HG03354 (cell line): ENCODE results near the gene SERPINA10.
"Not testable (repeated sequence)": the region's sequence is repeated elsewhere in the genome, so short reads cannot be mapped to it uniquely, and the experiment has no call there.

Experiments used
- ATAC-seq: cut with Tn5 transposase; IDR thresholded peaks from one replicate; pipeline ENCODE4 v1.9.1; 2021; ENCODE audit warnings: mild to moderate bottlenecking; ENCODE audit not compliant: unreplicated experiment, poor library complexity, severe bottlenecking

The SERPINA10 gene

DNA sequence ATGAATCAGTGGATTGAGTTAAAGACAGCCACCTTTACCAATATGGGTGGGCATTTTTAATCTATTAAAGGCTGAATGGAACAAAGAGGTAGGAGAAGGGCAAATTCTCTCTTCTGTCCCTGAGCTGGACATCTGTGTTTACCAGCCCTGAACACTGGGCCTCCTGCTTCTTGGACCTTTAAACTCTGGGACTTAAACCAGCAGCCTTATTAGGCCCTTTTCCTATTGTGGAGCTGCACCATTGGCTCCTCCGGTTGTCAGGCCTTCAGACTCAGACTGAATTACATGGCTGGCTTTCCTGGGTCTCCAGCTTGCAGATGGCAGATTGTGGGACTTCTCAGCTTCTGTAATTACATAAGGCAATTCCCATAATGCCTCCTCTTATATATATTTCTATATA is 23.6 kb upstream of the SERPINA10 start:
- no peak for ATAC-seq

DNA sequence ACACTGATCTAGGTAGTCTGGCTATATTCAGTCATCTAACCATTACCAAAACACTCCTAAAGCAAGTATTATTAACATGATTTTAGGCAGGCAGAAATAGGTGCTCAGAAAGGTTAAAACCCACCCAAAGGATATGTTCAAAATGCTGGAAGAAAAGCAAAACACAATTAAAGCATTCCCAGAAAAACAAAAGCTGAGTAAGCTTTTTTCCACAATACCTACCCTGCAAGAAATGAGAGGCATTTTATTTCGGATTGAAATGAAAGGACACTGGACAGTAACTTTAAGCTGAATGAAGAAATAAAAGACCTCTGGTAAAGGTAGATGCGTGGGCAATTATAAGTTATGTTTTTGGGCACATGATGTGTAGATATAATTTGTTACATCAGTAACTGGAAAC is 21.8 kb upstream of the SERPINA10 start:
- no peak for ATAC-seq

DNA sequence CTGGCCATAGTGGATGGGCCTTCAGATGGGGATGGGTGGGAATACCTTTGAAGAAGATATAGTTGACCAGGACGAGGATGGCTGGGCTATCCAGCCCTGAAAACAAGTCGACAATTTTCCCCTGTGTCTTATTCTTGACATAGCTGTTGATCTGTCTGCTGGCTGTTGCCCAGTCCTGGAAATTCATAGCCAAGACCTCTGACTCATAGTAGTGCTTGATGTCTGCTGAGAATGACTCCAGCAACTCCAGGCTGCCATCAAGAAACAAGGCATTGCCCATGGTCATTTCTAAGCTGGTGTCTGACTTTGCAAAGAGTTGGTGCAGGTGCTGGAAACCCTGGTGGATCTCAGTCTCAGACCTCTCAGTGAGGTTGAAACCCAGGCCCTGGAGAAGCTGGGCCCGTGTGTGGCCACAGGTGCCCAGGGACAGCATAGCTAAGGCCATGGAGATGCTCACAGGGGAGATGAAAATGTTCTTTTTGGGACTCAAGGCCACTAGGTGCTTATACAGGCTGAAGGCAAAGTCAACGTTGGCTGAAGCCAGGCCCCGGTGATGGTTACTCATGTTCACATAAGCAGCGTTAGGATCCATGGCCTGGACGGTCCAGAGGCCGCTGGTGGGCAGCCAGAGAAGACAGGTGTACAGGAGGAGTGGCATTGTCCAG is 21.1 kb upstream of the SERPINA10 start:
- ATAC-seq = no peak

DNA sequence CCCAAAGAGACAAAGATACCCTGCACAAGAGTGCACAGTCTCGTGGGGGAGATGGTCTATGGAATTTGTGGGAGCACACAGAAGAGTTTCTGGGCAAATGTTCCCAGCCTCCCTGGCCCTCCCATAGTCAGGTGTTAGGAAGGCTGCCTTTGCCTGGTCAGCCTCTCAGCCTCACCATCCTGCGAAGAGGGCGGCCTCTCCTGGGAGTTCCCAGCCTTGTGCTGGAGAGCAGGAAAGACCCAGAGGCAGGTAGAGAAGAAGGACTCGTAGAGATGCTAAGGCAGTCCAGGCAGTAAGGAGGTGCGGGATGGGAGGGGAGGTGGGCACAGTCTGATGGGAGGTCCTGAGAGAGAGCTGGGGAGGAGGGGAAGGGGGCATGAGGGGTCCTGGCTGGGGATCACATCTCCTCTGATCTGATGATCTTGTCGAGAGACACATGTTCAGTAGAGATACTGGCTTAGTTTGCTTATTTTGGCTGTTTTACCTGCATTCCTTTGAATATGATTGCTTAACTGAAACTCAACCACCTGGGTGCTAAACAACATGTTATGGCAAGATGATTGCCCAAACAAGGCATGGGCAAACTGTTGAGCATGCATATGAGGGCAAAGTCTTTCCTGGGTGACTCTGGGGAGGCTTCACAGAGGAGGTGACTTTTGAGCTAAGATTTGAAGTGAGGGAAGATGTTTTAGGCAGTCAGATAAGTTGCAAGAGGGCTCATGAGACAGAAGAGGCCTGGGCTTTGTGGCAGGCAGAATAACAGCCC is 19.6 kb upstream of the SERPINA10 start:
- ATAC-seq = no peak

DNA sequence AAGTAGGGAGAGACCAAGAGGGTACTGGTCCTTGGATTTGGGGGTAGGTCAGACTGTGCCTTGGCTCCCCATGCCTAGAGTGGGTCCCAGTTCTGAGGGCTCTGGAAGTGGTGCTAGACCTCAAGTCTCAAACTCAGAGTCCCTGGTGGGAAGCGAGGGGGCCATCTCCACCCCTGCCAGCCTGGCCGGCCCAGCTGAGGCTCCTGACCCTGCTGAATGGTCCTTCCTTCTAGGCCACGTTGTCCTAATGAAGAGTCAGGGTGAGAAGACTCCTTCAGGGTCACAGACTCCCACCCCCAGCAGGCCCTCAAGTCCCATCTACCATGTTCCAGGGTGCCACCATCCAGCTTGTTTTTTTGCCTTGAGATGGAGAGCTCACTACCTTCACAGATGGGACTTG is 17.2 kb upstream of the SERPINA10 start:
- ATAC-seq = no peak

DNA sequence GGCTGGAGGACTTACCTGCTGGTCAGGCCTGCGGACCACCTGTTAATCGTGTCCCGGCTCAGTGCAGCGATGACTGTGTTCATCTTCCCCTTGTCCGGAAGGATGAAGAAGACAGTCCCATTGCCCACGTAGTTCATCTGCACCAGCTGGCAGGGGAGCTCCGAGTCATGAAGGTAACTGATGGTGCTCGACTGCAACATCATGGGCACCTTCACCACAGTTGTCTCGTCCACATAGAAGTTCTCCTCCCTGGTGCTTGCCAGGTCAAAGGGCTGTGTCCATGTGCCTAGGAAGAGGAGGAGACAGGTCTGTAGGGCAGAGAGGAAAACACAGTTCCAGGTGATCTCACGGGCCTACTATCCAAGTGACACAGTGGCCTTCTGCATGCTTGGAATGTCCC is 16.7 kb upstream of the SERPINA10 start:
- no peak for ATAC-seq

DNA sequence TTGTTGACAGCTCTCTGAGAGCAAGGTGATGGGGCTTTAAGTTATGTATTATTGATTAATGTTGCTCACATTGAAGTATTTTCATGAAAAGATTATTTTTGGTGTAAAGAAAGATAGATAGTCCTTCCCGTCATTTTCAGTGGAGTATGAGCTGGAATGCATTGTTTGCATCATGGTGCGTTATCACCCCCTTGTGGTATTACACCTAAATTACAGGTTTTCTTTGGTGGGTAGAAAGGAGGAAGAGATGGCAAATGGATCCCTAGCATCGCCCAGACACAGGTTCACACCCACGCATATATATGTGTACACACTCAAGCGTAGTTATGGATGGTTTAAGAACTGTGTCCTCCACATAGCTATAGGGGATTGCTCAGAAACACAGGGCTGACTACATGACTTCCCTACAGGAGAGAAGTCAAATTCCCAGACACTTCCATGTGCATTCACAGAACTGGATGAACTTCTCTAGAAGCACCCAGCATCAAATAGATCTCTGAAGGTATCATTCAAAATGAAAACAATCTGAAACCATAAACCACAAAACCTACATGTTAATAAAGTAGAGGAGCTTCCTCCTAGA is 14.4 kb upstream of the SERPINA10 start:
- ATAC-seq = no peak

DNA sequence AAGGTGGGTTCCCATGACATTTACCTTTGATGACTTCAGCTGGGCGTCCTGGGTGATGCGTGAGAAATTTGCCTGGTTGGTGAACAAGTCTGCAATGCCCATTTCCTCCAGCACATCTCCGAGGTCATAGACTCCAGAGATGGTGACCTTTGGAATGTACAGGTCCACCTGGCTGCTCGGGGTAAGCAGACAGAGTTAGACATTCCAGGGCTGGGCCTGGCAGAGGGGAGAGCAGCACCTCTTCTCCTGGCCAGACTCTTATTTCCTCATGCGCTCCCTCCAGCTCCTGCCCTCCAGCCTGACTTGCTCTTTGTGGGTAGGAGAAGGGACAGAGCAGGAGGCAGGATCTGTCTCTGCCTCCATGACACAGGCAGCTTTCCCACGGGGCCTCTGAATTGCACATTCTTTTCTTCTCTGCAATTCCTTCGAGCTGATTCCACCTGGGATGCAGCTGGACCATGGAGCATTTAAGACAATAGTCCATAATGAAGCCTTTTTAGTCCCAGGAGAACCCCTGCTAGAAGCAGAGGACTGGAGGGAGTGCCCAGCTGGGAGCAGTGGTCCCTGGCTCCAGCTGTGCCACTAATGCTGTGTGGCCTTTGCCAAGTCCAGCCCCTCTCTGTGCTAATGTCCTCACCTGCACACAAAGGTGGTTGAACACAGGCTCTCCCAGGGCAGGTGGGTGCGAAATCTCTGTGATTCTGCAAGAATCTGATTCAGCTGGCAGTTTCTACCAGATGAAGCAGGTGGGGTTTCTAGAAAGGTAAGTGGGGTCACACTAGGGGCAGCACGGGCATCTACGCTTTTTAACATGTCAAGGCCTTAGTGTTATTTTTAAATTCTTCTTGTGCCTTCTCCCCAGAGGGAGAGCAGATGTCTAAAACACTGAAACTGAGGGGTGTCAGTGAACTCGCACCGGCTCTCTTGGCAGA is 13.2 kb upstream of the SERPINA10 start:
- no peak for ATAC-seq

DNA sequence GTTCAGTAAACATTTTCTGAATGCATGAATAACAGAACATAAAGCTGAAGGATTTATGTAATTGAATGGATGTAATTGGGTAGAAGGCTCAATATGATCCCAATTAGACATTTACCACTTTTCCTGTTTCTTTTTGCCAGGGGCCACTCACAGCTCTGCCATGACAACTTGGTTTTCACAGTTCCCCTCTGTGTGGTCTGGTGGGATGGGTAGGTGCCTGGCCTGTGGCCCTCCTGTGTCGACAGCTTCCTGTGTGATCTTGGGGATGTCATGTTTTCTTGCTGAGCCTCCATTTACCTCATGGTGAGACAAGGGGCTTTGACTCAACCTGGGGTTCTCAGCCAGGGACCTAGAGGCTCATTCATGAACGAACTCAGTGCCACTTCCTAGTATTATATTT is 12.6 kb upstream of the SERPINA10 start:
- no peak for ATAC-seq

DNA sequence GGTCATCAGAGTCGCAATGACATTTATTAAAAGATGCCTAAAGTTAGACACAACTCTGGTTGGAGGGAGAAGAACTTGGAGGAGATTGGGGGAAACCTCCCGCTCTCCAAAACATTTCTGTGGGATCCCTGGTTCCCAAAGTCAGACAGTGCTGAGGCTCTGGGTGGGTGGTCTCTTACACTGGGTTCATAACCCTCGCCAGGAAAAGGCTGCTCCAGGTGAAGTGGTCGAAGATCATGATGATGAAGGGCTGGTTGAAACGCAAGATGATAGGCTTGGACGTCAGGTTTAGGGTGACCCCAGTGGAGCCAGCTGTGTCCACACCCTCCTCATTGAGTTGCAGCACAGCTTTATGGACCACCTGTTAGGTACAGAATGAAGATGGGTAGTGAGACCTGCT is 11.2 kb upstream of the SERPINA10 start:
- no peak for ATAC-seq

DNA sequence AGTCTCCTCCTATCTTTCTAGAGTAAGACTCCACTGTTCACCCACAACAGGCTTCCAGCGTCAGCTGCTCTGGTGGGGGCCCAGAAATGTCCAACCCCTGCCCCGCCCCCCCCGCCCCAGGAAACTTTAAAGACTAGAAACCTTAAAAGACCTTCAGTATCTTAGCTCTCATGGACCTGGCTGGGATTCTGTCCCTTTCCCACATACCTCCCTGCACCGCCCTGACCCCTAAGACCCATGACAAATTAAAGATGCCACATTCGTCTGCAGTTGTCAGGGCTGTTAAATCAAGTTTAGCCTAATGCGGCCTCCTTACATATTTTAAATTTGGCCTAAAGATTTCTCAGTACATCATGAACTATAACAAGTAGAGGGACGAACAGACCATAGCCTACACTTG is 10.0 kb upstream of the SERPINA10 start:
- no peak for ATAC-seq

DNA sequence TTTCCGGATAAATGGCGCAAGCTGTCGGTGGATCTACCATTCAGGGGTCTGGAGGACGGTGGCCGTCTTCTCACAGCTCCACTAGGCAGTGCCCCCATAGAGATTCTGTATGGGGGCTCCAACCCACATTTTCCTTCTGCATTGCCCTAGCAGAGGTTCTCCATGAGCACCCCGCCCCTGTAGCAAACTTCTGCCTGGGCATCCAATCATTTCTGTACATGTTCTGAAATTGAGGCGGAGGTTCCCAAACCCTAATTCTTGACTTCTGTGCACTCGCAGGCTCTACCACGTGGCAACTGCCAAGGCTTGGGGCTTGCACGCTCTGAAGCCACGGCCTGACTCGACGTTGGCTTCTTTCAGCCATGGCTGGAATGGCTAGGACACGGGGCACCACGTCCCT is 5.1 kb upstream of the SERPINA10 start:
- ATAC-seq = no peak

DNA sequence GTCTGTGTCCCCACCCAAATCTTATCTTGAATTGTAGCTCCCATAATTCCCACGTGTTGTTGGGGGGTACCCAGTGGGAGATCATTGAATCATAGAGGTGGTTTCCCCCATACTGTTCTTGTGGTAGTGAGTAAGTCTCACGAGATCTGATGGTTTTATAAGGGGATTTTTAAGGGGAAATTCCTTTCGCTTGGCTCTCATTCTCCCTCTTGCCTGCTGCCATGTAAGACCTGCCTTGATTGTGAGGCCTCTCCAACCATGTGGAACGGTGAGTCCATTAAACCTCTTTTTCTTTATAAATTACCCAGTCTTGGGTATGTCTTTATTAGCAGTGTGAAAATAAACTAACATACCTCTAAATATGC is 3.1 kb upstream of the SERPINA10 start:
- ATAC-seq = not testable (repeated sequence)

DNA sequence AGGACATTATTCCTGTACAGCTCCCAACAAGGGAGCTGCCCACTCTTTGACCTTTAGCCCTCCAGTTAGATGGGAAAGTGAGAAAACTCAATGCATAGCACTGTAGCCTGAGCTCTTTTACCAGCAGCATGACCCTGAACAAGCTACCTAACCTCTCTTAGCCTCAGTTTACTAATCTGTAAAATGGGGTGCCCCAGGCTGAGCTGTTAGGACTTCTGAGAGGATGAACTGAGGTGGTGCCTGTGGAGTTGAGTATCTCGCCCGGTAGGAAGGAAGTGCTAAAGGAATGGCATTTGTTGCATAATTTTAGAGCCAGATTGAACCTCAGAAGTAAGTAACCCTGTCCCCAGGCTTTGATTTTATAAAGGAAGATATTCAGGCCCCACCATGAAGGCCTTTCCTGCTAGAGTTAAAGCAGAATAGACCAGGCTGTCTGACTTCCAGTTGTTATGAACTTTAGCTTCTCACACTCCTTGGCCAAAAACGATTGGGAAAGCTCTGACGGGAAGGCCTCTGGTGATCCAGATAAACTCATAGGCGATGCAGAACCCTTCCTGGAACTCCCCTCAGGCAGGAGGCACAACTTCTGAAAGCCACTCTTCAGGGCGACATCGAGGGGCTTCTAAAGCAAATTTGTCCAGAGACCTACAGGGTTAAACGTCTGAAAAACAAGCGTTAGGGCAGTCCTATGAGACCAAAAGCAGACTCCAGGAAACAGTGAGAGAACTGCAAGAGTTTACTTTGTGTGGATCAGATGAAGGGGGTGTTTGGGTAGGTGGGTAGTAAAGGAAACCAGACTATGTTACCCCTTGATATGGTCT is 2.5 kb upstream of the SERPINA10 start:
- no peak for ATAC-seq

DNA sequence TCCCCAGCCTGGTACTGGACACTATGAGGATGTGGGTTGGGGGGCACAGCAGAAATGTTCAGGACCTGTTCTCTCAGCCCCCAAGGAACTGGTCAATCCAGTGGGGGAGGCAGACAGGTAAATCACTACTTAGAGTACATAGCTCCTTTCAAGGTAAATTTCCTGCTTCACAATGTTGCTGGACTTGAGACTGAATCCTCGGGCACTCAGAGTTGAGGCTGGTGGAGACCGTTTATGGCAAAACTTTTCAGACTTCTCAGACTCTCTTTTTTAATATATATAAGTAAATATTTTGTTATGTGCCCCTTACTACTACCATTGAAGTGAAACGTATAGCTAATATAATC is 483 bp upstream of the SERPINA10 start:
- no peak for ATAC-seq

DNA sequence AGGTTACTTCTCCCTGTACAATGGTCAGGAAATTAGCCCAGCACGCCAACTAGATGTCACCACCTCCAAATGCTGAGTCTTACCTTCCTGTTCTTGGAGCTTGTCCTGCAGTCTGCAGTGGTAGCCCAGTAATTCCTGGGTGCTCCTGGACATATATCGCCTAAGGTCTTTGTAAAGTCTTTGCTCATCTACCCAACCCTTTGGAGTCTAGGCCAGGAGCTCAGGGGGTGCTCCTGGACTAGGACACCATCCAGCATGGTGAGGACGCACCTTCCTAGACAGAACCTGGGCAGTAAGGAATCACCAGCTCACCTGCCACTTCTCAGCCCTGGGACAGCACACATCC is 569 bp downstream of the SERPINA10 start:
- ATAC-seq = no peak

DNA sequence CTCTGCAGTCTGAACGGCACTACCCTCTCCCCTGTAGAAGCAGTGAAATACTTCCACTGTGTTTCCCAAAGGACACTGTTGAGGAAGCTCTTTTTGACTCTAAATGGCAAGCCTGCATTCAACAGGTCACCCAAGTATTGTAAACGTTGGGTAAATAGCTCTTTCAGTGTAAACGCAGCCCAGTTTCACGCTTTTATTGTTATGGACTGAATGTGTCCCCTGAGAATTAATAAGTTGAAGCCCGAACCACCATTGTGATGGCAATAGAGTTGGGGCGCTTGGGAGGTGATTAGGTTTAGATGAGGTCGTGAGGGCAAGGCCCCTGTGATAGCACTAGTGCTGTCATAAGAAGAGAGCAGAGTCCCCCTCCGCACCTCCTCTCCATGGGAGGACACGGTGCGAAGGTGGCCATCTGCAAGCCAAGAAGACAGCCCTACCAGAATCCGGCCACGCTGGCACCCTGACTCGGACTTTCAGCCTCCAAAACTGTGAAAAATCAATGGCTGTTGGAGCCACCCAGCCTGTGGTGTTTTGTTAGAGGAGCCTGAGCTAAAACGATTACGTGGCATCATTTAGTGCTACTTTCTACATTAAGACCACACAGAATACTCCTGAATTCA is 1.1 kb downstream of the SERPINA10 start:
- no peak for ATAC-seq

DNA sequence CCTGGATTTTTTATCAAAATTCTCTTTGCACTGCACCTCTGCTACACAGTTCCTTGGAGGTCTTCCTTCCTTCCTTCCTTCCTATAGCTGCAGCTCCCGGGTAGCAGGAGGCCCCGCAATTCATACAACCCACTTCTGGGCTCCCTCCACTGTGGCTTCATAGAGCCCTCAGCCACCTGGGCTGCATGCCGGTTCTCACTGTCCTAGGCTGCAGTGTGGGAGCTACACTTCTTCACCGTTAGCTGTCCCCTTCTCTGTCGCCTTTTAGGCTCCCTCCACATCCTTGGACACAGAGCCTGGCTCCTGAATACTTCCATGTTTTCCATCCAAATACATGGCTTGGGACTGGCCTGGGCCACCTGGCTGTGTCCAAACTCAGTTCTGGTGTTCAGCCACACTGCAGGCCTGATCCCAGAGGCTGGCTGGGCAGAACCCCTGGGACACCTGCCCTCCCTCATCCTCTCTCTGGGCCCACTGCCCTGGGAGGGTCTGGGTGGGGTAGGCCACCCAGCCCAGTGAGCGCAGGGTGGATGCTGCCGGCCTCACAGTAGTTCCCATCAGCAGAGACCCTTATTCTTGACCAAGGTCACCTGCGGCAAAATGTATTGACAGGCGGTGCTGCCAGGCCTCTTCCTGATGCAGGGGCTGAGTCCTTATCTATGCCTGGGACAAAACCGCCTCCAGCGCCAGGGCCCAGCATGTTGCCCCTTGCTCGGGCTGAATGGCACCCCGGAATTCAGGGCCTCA is 1.7 kb downstream of the SERPINA10 start:
- ATAC-seq = no peak

DNA sequence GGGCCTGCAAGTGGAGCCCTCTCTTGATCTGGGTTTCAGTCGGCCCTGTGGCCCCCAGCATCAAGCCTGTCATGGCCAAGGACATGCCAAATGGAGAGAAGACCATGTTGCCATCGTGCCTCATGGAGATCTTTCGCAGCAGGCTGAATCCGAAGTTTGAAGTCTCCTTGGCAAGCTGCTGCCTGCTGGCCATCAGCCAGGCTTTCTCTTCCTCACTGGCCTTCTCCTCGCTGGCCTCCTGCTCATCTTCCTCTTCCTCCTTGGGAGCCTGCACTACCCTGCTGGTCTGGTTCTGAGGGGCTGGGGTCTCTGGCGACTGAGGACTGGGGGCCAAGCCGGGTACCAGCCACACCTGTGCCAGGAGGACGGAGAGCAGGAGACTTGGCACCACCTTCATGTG is 2.9 kb downstream of the SERPINA10 start:
- no peak for ATAC-seq
